ENCODE data around the gene CTR9. TPM values are rescaled to one million over a fixed set of nuclear protein-coding genes. Genes with fewer than 3 reads are reported as not detected.
"Not testable (repeated sequence)": the region's sequence is repeated elsewhere in the genome, so short reads cannot be mapped to it uniquely, and the experiment has no call there.

Gene CTR9
- total and polyA plus RNA-seq, 10 donors = 13.8 to 44.4 (median 32.9) TPM

GRCh38 chr11:10818594-10818993 lies 67.5 kb downstream of the CTR9 start:
- peaks cover 0 to 7% (median 1%) of the 10 kb centered on the region in 6 donors for H3K4me1 ChIP-seq
- no peaks in the 10 kb centered on the region for H3K36me3 ChIP-seq
- H3K4me3 ChIP-seq = no peak overlapping the region
- H3K27ac ChIP-seq = no peak overlapping the region
- no peaks in the 10 kb centered on the region for H3K27me3 ChIP-seq (replicated peaks in 1 of 7)
- H3K9me3 ChIP-seq = no peaks in the 10 kb centered on the region
- TF ChIP-seq CTCF (IDR thresholded peaks at IDR 0.05 in 8 of 11, conservative IDR thresholded peaks at IDR 0.05 in 3 of 11) = no peak
- no peak for TF ChIP-seq POLR2A (IDR thresholded peaks at IDR 0.05)
- no peak for TF ChIP-seq POLR2AphosphoS5 (IDR thresholded peaks at IDR 0.05)
- 88 to 100% (median 91%) methylated on average over 1 of the region's 1 CpG for WGBS, 5 donors
- no peak for DNase-seq
- intact Hi-C loops (cut with DNase I; ENCODE audit: low total_unique reads) = no loop called here

- intact Hi-C loops (cut with DNase I; ENCODE audit: low total_unique reads); DNase-seq; H3K27me3 ChIP-seq (replicated peaks in 1 of 7); H3K36me3 ChIP-seq; H3K9me3 ChIP-seq; H3K4me3 ChIP-seq: not testable (repeated sequence)
- WGBS, 5 donors = 86 to 96% (median 89%) methylated on average over 3 of the region's 3 CpGs
- peak overlapping the region in 1 of 8 donors; percentile 40 for H3K27ac ChIP-seq
- peaks cover 0 to 26% (median 5%) of the 10 kb centered on the region in 6 donors for H3K4me1 ChIP-seq
Measured at GRCh38 chr11:10822491-10822890, 71.4 kb downstream of the CTR9 start.

- TF ChIP-seq POLR2A (IDR thresholded peaks at IDR 0.05) (no peak), CTCF (IDR thresholded peaks at IDR 0.05 in 8 of 11, conservative IDR thresholded peaks at IDR 0.05 in 3 of 11) (no peak), POLR2AphosphoS5 (IDR thresholded peaks at IDR 0.05) (no peak)
- WGBS, 5 donors = 34 to 56% (median 44%) methylated on average over 2 of the region's 2 CpGs
- DNase-seq = no peak
Measured at GRCh38 chr11:10823152-10823579, 72.1 kb downstream of the CTR9 start.

GRCh38 chr11:10824888-10825287 lies 73.8 kb downstream of the CTR9 start:
- Histone ChIP-seq H3K27me3 (replicated peaks in 1 of 7) (no peaks in the 10 kb centered on the region), H3K36me3 (no peaks in the 10 kb centered on the region), H3K4me1 (peaks cover 0 to 26% (median 5%) of the 10 kb centered on the region in 6 donors), H3K9me3 (no peaks in the 10 kb centered on the region), H3K27ac (peak overlapping the region in 1 of 8 donors; percentile 7), H3K4me3 (no peak overlapping the region)
- DNase-seq = no peak
- 21 to 35% (median 32%) methylated on average over 3 of the region's 3 CpGs for WGBS, 5 donors
- intact Hi-C loops (cut with DNase I; ENCODE audit: low total_unique reads) = no loop called here
- TF ChIP-seq POLR2AphosphoS5 (IDR thresholded peaks at IDR 0.05) = no peak
- no peak for TF ChIP-seq CTCF (IDR thresholded peaks at IDR 0.05 in 8 of 11, conservative IDR thresholded peaks at IDR 0.05 in 3 of 11)
- no peak for TF ChIP-seq POLR2A (IDR thresholded peaks at IDR 0.05)

More at GRCh38 chr11:10823152-10823579, 72.1 kb downstream of the CTR9 start:
- Histone ChIP-seq H3K27ac (peak overlapping the region in 6 of 8 donors; percentile 19 to 61 (median 40)), H3K27me3 (replicated peaks in 1 of 7) (no peaks in the 10 kb centered on the region), H3K9me3 (no peaks in the 10 kb centered on the region), H3K4me3 (no peak overlapping the region), H3K4me1 (peaks cover 0 to 26% (median 5%) of the 10 kb centered on the region in 6 donors), H3K36me3 (no peaks in the 10 kb centered on the region)
- intact Hi-C loops (cut with DNase I; ENCODE audit: low total_unique reads) = no loop called here

- no peak overlapping the region for H3K27ac ChIP-seq
- H3K36me3 ChIP-seq = no peaks in the 10 kb centered on the region
- WGBS, 5 donors = 81 to 98% (median 96%) methylated on average over 2 of the region's 2 CpGs
- intact Hi-C loops (cut with DNase I; ENCODE audit: low total_unique reads) = no loop called here
- peaks cover 0 to 21% (median 3%) of the 10 kb centered on the region in 6 donors for H3K4me1 ChIP-seq
- no peaks in the 10 kb centered on the region for H3K27me3 ChIP-seq (replicated peaks in 1 of 7)
- no peaks in the 10 kb centered on the region for H3K9me3 ChIP-seq
- TF ChIP-seq POLR2AphosphoS5 (IDR thresholded peaks at IDR 0.05) = no peak
- no peak for TF ChIP-seq CTCF (IDR thresholded peaks at IDR 0.05 in 8 of 11, conservative IDR thresholded peaks at IDR 0.05 in 3 of 11)
- no peak for TF ChIP-seq POLR2A (IDR thresholded peaks at IDR 0.05)
- DNase-seq = no peak
- H3K4me3 ChIP-seq = no peak overlapping the region
Measured at GRCh38 chr11:10828402-10828801, 77.4 kb downstream of the CTR9 start.
